Measurements from ENCODE around the gene MVP. TPM values are rescaled to one million over a fixed set of nuclear protein-coding genes. Genes with fewer than 3 reads are reported as not detected.
A peak's percentile ranks its signal among the peaks of the same experiment; 100 is the strongest.

Gene MVP
- total and polyA plus RNA-seq, 2 experiments from 2014 or later = 121 to 146 TPM

DNA sequence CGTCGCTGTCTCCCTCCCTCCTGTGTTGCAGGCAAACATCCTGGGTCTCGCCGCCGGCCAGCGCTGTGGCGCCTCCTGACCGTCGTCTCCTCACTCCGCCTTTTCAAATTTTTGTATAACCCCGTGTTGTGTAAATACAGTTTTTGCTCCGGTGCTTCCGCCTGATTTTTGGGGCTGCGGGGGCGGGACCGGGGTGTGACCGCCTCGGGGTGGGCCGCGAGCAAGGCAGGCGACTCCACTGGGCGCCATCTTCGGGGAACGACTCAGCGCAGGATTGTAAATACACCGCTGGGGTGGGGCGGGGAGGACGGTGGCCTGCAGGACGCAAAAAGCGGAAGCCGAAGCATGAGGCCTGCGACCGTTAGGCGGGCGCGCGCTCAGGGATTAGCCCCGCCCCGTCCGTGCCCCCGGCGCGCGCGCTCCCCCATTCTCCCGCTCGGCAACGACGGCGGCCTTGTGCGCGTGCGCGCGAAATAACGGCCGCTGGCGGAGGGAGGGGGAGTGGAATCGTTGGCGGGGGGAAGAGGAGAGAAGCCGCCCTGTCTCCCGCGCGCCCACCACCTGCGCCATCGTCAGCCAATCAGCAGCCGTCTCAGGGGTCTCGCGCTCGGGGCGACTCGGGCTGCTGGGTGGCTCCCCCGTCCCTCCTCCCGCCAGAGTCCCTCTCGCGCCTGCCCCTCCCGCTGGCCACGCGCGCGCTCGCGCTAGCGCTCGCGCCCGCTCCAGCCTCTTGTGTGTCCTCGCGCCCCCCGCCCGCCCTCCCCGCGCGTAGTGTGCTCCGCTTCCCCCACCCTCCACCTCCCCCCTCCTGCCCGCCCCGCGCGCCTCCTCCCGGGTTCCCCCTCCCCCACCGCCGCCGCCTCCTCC is 14.8 kb upstream of the MVP start:
- Histone ChIP-seq H3K9me3 (ENCODE audit: low read depth) (no peaks in the 10 kb centered on the region), H2AFZ (peak overlapping the region; percentile 75), H3K4me2 (peak overlapping the region; percentile 94), H3K27ac (peak overlapping the region; percentile 98), H3K79me2 (peaks cover 31% of the 10 kb centered on the region), H3K9me2 (replicated peaks; ENCODE audit: insufficient read depth) (no peaks in the 10 kb centered on the region), H3K4me3 (peak overlapping the region; percentile 62), H3K36me3 (replicated peaks; ENCODE audit: insufficient read depth, low read depth) (no peaks in the 10 kb centered on the region), H3K27me3 (no peaks in the 10 kb centered on the region), H3K4me1 (ENCODE audit: insufficient read depth) (peaks cover 32% of the 10 kb centered on the region), H4K20me1 (ENCODE audit: insufficient read depth, poor library complexity, severe bottlenecking) (peaks cover 21% of the 10 kb centered on the region)
- TF ChIP-seq EZH2phosphoT487 (IDR thresholded peaks at IDR 0.05; ENCODE audit: low read depth, severe bottlenecking, unreplicated experiment) (no peak), EZH2 (IDR thresholded peaks at IDR 0.05; ENCODE audit: borderline replicate concordance) (no peak)
- TF ChIP-seq, protein P1, sequence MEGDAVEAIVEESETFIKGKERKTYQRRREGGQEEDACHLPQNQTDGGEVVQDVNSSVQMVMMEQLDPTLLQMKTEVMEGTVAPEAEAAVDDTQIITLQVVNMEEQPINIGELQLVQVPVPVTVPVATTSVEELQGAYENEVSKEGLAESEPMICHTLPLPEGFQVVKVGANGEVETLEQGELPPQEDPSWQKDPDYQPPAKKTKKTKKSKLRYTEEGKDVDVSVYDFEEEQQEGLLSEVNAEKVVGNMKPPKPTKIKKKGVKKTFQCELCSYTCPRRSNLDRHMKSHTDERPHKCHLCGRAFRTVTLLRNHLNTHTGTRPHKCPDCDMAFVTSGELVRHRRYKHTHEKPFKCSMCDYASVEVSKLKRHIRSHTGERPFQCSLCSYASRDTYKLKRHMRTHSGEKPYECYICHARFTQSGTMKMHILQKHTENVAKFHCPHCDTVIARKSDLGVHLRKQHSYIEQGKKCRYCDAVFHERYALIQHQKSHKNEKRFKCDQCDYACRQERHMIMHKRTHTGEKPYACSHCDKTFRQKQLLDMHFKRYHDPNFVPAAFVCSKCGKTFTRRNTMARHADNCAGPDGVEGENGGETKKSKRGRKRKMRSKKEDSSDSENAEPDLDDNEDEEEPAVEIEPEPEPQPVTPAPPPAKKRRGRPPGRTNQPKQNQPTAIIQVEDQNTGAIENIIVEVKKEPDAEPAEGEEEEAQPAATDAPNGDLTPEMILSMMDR (IDR thresholded peaks at IDR 0.05; ENCODE audit: poor library complexity) = no peak
- peak; percentile 98 for DNase-seq (ENCODE audit: low spot score)
- WGBS (ENCODE audit: low lambda C conversion rate, missing lambda C conversion rate) = 1% methylated on average over 29 of the region's 103 CpGs

DNA sequence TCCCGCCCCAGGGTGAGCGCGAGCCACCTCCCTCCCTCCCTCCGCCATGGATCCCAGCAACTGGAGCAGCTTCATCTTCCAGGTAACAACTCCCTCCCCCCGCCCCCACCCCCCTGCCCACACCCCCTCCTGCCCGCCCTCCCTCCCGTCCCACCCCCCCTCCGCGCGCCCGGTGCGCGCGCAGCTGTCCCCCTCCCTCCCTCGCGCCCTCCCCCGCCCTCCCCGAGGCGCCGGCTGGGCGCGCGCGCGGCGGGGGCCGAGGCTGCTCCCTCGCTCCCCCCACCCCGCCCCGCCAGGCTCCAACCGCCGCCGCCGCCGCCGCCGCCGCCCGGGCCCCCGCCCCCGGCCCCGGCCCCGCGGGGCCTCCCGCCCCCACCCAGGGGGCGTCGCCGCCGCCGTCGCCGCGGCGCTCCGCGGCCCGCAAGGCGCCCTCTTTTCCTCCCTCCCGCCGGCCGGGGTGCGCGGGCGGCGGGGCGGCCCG is 14.1 kb upstream of the MVP start, which contains the start of gene MAZ:
MAZ (plus strand) TSS at position 431 of the 481 bp plus-strand sequence. CDS start 173 bp downstream, outside the sequence.
- Histone ChIP-seq H3K4me3 (peak within 1 kb of the TSS; percentile 84), H3K4me2 (peak within 1 kb of the TSS; percentile 91), H2AFZ (no peak within 1 kb of the TSS), H3K36me3 (replicated peaks; ENCODE audit: insufficient read depth, low read depth) (no peaks in the 10 kb centered on the region), H3K9me3 (ENCODE audit: low read depth) (no peaks in the 10 kb centered on the region), H3K27ac (peak within 1 kb of the TSS; percentile 98), H3K79me2 (peaks cover 31% of the 10 kb centered on the region), H3K4me1 (ENCODE audit: insufficient read depth) (peaks cover 38% of the 10 kb centered on the region), H3K9me2 (replicated peaks; ENCODE audit: insufficient read depth) (no peaks in the 10 kb centered on the region), H4K20me1 (ENCODE audit: insufficient read depth, poor library complexity, severe bottlenecking) (peaks cover 24% of the 10 kb centered on the region), H3K27me3 (no peaks in the 10 kb centered on the region)
- WGBS (ENCODE audit: low lambda C conversion rate, missing lambda C conversion rate) = 10% methylated on average over 2 of the region's 67 CpGs
- no peak for TF ChIP-seq EZH2 (IDR thresholded peaks at IDR 0.05; ENCODE audit: borderline replicate concordance)
- TF ChIP-seq, protein P1 (IDR thresholded peaks at IDR 0.05; ENCODE audit: poor library complexity) = no peak
- no peak for TF ChIP-seq EZH2phosphoT487 (IDR thresholded peaks at IDR 0.05; ENCODE audit: low read depth, severe bottlenecking, unreplicated experiment)
- peak; percentile 92 for DNase-seq (ENCODE audit: low spot score)

DNA sequence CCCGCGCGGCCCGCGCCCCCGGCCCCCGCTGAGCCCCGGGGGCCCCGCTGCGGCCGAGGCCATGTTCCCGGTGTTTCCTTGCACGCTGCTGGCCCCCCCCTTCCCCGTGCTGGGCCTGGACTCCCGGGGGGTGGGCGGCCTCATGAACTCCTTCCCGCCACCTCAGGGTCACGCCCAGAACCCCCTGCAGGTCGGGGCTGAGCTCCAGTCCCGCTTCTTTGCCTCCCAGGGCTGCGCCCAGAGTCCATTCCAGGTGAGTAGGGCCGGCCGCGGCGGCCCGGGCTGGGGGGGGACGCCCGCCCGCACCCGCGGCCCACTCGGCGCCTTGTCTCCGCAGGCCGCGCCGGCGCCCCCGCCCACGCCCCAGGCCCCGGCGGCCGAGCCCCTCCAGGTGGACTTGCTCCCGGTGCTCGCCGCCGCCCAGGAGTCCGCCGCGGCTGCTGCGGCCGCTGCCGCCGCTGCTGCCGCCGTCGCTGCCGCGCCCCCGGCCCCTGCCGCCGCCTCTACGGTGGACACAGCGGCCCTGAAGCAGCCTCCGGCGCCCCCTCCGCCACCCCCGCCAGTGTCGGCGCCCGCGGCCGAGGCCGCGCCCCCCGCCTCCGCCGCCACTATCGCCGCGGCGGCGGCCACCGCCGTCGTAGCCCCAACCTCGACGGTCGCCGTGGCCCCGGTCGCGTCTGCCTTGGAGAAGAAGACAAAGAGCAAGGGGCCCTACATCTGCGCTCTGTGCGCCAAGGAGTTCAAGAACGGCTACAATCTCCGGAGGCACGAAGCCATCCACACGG is 13.4 kb upstream of the MVP start:
- TF ChIP-seq EZH2 (IDR thresholded peaks at IDR 0.05; ENCODE audit: borderline replicate concordance) (no peak), EZH2phosphoT487 (IDR thresholded peaks at IDR 0.05; ENCODE audit: low read depth, severe bottlenecking, unreplicated experiment) (no peak)
- TF ChIP-seq, protein P1 (IDR thresholded peaks at IDR 0.05; ENCODE audit: poor library complexity) = no peak
- Histone ChIP-seq H3K9me3 (ENCODE audit: low read depth) (no peaks in the 10 kb centered on the region), H3K79me2 (peaks cover 31% of the 10 kb centered on the region), H3K4me2 (peak overlapping the region; percentile 91), H3K4me1 (ENCODE audit: insufficient read depth) (peaks cover 38% of the 10 kb centered on the region), H2AFZ (no peak overlapping the region), H3K9me2 (replicated peaks; ENCODE audit: insufficient read depth) (no peaks in the 10 kb centered on the region), H3K27me3 (no peaks in the 10 kb centered on the region), H3K4me3 (peak overlapping the region; percentile 84), H3K36me3 (replicated peaks; ENCODE audit: insufficient read depth, low read depth) (no peaks in the 10 kb centered on the region), H4K20me1 (ENCODE audit: insufficient read depth, poor library complexity, severe bottlenecking) (peaks cover 24% of the 10 kb centered on the region), H3K27ac (peak overlapping the region; percentile 93)
- WGBS (ENCODE audit: low lambda C conversion rate, missing lambda C conversion rate) = under 1% methylated on average over 30 of the region's 99 CpGs
- DNase-seq (ENCODE audit: low spot score) = peak; percentile 71
